ENCODE results near the gene TTC21A. TPM values are rescaled to one million over a fixed set of nuclear protein-coding genes. Genes with fewer than 3 reads are reported as not detected.

Gene TTC21A
- total RNA-seq, 2 donors from 2014 or later: 6.7 to 46.5 TPM

DNA sequence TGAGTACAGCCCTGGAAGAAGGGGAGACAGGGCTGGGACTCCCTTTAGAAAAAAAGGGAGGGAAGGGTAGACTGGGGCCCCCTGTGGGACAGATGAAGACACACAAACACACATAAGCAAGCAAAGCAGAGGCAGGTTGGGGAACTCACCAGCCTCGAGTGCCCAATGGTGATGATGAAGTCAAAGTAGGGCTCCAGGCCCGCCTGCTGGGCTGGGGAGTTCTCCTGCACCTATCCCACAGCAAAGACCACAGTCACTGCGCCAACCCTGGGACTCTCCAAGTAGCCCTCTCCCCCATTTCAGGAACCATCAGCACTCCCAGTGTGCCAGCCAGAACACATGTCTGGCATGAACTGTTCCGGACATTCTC lies 4.2 kb upstream of the TTC21A start:
- TF ChIP-seq POLR2A (IDR thresholded peaks at IDR 0.05): no peak
- TF ChIP-seq, protein P1, sequence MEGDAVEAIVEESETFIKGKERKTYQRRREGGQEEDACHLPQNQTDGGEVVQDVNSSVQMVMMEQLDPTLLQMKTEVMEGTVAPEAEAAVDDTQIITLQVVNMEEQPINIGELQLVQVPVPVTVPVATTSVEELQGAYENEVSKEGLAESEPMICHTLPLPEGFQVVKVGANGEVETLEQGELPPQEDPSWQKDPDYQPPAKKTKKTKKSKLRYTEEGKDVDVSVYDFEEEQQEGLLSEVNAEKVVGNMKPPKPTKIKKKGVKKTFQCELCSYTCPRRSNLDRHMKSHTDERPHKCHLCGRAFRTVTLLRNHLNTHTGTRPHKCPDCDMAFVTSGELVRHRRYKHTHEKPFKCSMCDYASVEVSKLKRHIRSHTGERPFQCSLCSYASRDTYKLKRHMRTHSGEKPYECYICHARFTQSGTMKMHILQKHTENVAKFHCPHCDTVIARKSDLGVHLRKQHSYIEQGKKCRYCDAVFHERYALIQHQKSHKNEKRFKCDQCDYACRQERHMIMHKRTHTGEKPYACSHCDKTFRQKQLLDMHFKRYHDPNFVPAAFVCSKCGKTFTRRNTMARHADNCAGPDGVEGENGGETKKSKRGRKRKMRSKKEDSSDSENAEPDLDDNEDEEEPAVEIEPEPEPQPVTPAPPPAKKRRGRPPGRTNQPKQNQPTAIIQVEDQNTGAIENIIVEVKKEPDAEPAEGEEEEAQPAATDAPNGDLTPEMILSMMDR (IDR thresholded peaks at IDR 0.05): no peak
- DNase-seq: no peak

DNA sequence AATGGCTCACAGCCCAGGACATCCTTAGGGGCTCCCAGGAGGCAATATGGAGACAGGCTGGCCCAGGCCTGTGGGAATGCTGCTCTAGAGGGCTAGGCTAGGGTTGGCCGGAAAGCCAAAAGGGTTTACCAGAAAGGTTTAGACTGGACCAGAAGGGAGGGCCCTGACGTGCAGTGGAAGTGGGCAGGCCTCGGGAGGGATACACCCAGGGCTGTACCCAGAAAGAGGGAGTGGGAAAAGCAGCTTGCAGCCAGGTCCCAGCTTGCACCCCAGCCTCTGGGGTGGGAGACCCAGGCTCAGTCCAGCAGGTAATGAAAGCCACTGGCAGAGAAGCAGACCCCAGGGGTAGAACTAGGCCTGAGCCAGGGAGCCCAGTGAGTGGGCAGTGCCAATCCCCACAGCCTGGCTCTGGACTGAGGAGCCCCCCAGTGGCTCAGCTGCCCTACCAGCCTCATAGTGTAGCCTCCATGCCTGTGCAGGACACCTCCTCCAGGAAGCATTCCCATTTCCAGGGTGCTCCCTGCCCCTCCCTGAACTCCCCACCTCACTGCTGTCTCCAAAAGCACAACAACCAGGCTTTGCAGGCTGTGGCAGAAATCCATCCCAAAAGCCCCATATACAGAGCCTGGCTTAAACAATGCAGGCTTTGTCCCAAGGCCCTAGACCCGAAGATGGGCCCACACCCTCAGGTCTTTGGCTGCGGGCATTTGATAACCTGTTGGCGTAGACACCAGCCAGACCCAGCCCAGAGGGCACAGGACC lies 3.5 kb upstream of the TTC21A start:
- H3K27ac ChIP-seq: peak overlapping the region in 3 of 4 donors; percentile 15 to 58 (median 36)
- WGBS, 2 donors: 61 to 75% methylated on average over 5 to 6 of the region's 6 CpGs
- H3K4me3 ChIP-seq: no peak overlapping the region
- peaks cover 58% of the 10 kb centered on the region for H3K4me1 ChIP-seq
- TF ChIP-seq, protein P1 (IDR thresholded peaks at IDR 0.05): no peak
- TF ChIP-seq POLR2A (IDR thresholded peaks at IDR 0.05): no peak
- H3K27me3 ChIP-seq: no peaks in the 10 kb centered on the region
- intact Hi-C loops (cut with DNase I): loop anchor here (5.0 kb wide), 1 partner anchor 188 kb away; no protein-coding TSS in a partner anchor
- ATAC-seq: no peak
- peaks cover 5 to 6% of the 10 kb centered on the region in 2 donors for H3K36me3 ChIP-seq (replicated peaks in 1 of 2; ENCODE audit: insufficient read depth in 1 of 2, low read depth in 2 of 2)
- DNase-seq: no peak
- H3K9me3 ChIP-seq: no peaks in the 10 kb centered on the region

More for the DNA sequence above, 4.2 kb upstream of the TTC21A start:
- peaks cover 6 to 11% of the 10 kb centered on the region in 2 donors for H3K36me3 ChIP-seq (replicated peaks in 1 of 2; ENCODE audit: insufficient read depth in 1 of 2, low read depth in 2 of 2)
- 51 to 74% methylated on average over 2 to 4 of the region's 4 CpGs for WGBS, 2 donors
- H3K27me3 ChIP-seq: no peaks in the 10 kb centered on the region
- peak overlapping the region in 2 of 4 donors; percentile 35 to 58 for H3K27ac ChIP-seq
- no peak for ATAC-seq
- no peaks in the 10 kb centered on the region for H3K9me3 ChIP-seq
- intact Hi-C loops (cut with DNase I): loop anchor here (5.0 kb wide), 1 partner anchor 189 kb away; no protein-coding TSS in a partner anchor
- no peak overlapping the region for H3K4me3 ChIP-seq
- peaks cover 52% of the 10 kb centered on the region for H3K4me1 ChIP-seq

DNA sequence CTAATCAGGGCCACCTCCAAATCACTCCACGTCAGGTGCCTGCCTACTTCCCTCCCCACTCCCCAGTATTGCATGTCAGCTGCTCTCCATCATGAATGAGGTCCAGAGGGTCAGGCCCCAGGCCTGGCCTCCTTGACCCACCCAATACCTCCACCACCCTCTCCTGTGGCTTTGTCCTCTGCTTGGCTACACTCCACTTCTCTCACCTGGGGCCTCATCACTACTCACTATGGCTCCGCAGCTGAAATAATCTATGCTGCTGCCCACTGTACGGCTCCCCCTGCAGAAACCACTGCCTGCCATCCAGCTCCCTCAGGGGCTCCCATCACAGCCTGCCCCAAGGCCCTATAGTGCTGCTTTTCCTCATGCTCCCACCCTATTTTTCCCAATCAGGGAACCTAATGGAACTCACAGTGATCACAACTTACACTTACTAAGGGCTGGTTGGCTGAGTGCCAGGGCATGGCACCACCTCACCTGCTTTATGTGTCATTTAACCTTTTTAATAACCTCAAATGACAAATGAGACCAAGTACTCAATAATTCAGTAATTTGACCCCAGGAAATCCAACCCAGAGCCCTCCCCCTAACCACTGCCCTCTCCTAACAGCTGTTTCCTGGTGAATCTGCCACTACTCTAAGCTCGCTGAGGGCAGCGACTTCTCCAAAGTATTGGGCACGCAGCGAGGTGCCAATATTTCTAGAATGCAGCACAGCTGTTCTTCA lies 2.4 kb upstream of the TTC21A start:
- intact Hi-C loops (cut with DNase I): loop anchor here (5.0 kb wide), 1 partner anchor 187 kb away; no protein-coding TSS in a partner anchor

DNA sequence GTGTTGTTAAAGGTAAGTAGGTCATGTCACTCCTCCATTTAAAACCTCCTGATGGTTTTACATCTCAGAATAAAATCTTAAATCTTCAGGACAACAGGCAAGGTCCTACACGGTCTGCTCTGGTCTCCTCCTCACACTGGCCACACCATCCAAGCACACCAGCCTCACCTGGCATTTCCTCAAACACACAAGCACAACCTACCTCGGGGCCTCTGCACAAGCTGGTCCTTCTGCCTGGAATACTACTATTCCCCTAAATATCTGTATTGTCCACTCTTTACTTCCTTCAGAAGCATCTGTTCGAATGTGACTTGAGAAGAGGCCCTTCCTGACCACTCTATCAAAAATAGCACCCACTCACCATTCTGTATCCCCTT lies 1.8 kb upstream of the TTC21A start:
- TF ChIP-seq POLR2A (IDR thresholded peaks at IDR 0.05): no peak
- TF ChIP-seq, protein P1 (IDR thresholded peaks at IDR 0.05): no peak
- intact Hi-C loops (cut with DNase I): no loop called here
- no peaks in the 10 kb centered on the region for H3K27me3 ChIP-seq
- H3K9me3 ChIP-seq: no peaks in the 10 kb centered on the region
- H3K27ac ChIP-seq: peak overlapping the region in 2 of 4 donors; percentile 93 to 97
- peaks cover 0 to 2% of the 10 kb centered on the region in 2 donors for H3K36me3 ChIP-seq (replicated peaks in 1 of 2; ENCODE audit: insufficient read depth in 1 of 2, low read depth in 2 of 2)
- no peak for ATAC-seq
- 61 to 63% methylated on average over 3 of the region's 3 CpGs for WGBS, 2 donors
- H3K4me3 ChIP-seq: no peak overlapping the region
- H3K4me1 ChIP-seq: peaks cover 58% of the 10 kb centered on the region
- DNase-seq: no peak

More for the DNA sequence above, 2.4 kb upstream of the TTC21A start:
- Histone ChIP-seq H3K36me3 (replicated peaks in 1 of 2; ENCODE audit: insufficient read depth in 1 of 2, low read depth in 2 of 2) (peaks cover 1 to 6% of the 10 kb centered on the region in 2 donors), H3K4me1 (peaks cover 58% of the 10 kb centered on the region), H3K27ac (peak overlapping the region in 2 of 4 donors; percentile 93 to 97), H3K9me3 (no peaks in the 10 kb centered on the region), H3K27me3 (no peaks in the 10 kb centered on the region), H3K4me3 (no peak overlapping the region)
- 82 to 88% methylated on average over 6 of the region's 7 CpGs for WGBS, 2 donors
- no peak for ATAC-seq
- TF ChIP-seq, protein P1 (IDR thresholded peaks at IDR 0.05): no peak
- no peak for TF ChIP-seq POLR2A (IDR thresholded peaks at IDR 0.05)
- peak in 2 of 4 donors; percentile 46 to 51 for DNase-seq
